Keratinocyte (primary cell): ENCODE data around the gene CAPRIN2. TPM values are rescaled to one million over a fixed set of nuclear protein-coding genes. Genes with fewer than 3 reads are reported as not detected.

Experiments
- DNase-seq: peaks from one replicate; pipeline ENCODE4 v3.0.0-alpha.2; 2011; ENCODE audit warnings: low read depth, missing footprints, low spot score
- FAIRE-seq: peaks from 2 replicates; lab custom pipeline; 2011; peaks lifted over from hg19 to GRCh38; lab: Jason Lieb, UNC
- H2AFZ ChIP-seq: 2 replicates; pipeline ENCODE4 v1.6.0; 2012; ENCODE audit warnings: low read length, control low read depth, inconsistent platforms; ENCODE audit not compliant: control insufficient read depth
- H3K27ac ChIP-seq: 2 replicates; pipeline ENCODE4 v1.5.1; 2011; ENCODE audit warnings: low read length; ENCODE audit not compliant: control insufficient read depth, insufficient read depth
- H3K27me3 ChIP-seq: 3 replicates; pipeline ENCODE4 v1.6.0; 2011; ENCODE audit warnings: low read length; ENCODE audit not compliant: control insufficient read depth, insufficient read depth; ENCODE audit errors: extremely low read depth
- H3K36me3 ChIP-seq, 2 experiments: 2 replicates in 1 of 2; 3 replicates in 1 of 2; pipeline ENCODE4 v1.5.1; 2011; ENCODE audit warnings: low read length in 2 of 2, mild to moderate bottlenecking in 1 of 2; ENCODE audit not compliant: control insufficient read depth in 2 of 2, insufficient read depth in 2 of 2; ENCODE audit errors: extremely low read depth in 1 of 2
- H3K4me1 ChIP-seq: 3 replicates; pipeline ENCODE4 v1.5.1; 2011; ENCODE audit warnings: low read length; ENCODE audit not compliant: control insufficient read depth, insufficient read depth; ENCODE audit errors: extremely low read depth
- H3K4me2 ChIP-seq: 3 replicates; pipeline ENCODE4 v1.6.0; 2011; ENCODE audit warnings: low read depth, low read length; ENCODE audit not compliant: control insufficient read depth, insufficient read depth; ENCODE audit errors: extremely low read depth
- H3K4me3 ChIP-seq, 3 experiments: fragments of 200-600 bp in 1 of 3; sonication (generic) in 1 of 3; 2 replicates in 2 of 3; 3 replicates in 1 of 3; pipeline ENCODE4 v1.5.1; 2011 to 2016; ENCODE audit warnings: low read length in 3 of 3, mild to moderate bottlenecking in 3 of 3, control low read depth in 2 of 3, inconsistent platforms in 1 of 3, low read depth in 1 of 3, mixed read lengths in 1 of 3, mixed run types in 1 of 3, moderate library complexity in 1 of 3; ENCODE audit not compliant: control insufficient read depth in 2 of 3, insufficient read depth in 2 of 3; ENCODE audit errors: extremely low read depth in 1 of 3
- H3K79me2 ChIP-seq: 2 replicates; pipeline ENCODE4 v1.6.0; 2012; ENCODE audit warnings: low read length; ENCODE audit not compliant: control insufficient read depth, insufficient read depth
- H3K9ac ChIP-seq: 3 replicates; pipeline ENCODE4 v1.6.0; 2011; ENCODE audit warnings: low read length; ENCODE audit not compliant: control insufficient read depth, insufficient read depth; ENCODE audit errors: extremely low read depth
- H3K9me1 ChIP-seq: 3 replicates; pipeline ENCODE4 v1.6.0; 2011; ENCODE audit warnings: low read length; ENCODE audit not compliant: control insufficient read depth, insufficient read depth; ENCODE audit errors: extremely low read depth
- H3K9me3 ChIP-seq: 2 replicates; pipeline ENCODE4 v1.5.1; 2012; ENCODE audit warnings: low read depth, low read length; ENCODE audit not compliant: control insufficient read depth
- H4K20me1 ChIP-seq: 3 replicates; pipeline ENCODE4 v1.6.0; 2011; ENCODE audit warnings: low read length; ENCODE audit not compliant: control insufficient read depth, insufficient read depth; ENCODE audit errors: extremely low read depth
- EZH2 ChIP-seq: IDR thresholded peaks from one replicate; pipeline ENCODE4 v1.6.1; 2012; ENCODE audit warnings: inconsistent platforms, mild to moderate bottlenecking, low read length, moderate library complexity
- dilution Hi-C: fragments of 300-500 bp; cut with MboI; formaldehyde crosslinking; loops from one replicate; pipeline ENCODE4 v1.7.0; 2020; ENCODE audit warnings: low sequenced_read_pairs; ENCODE audit not compliant: extremely low pct_ligation_motif_present
- polyA plus RNA-seq, 5 experiments: library from polyadenylated mRNA; depleted of rRNA in 3 of 5; stranded (reverse) in 3 of 5; stranded (forward) in 1 of 5; unstranded in 1 of 5; fragments of >200 nt; gene quantifications; 1 replicate in 1 of 5; 2 replicates in 3 of 5; 3 replicates in 1 of 5; pipeline versions ENCODE4 v1.2.1 to v1.2.3, GENCODE V29; 2011 to 2012; ENCODE audit warnings: missing spikeins in 2 of 5, low read depth in 1 of 5, low replicate concordance in 1 of 5
- TF ChIP-seq, protein P1 (sequence below), 3 experiments: IDR thresholded peaks in 1 of 3; conservative IDR thresholded peaks in 1 of 3; optimal IDR thresholded peaks in 1 of 3; 2 replicates in 2 of 3; 3 replicates in 1 of 3; pipeline versions ENCODE3 to v1.5.1; 2011; ENCODE audit warnings: low read length in 3 of 3, mild to moderate bottlenecking in 3 of 3, moderate library complexity in 2 of 3, control low read depth in 1 of 3, inconsistent platforms in 1 of 3; ENCODE audit not compliant: insufficient read depth in 2 of 3; ENCODE audit errors: extremely low read depth in 1 of 3

CAPRIN2 gene
- polyA plus RNA-seq, 1 donor (not counting 4 experiments of a cell fraction or from before 2014, with no cell fraction given) = 32.4 TPM

DNA sequence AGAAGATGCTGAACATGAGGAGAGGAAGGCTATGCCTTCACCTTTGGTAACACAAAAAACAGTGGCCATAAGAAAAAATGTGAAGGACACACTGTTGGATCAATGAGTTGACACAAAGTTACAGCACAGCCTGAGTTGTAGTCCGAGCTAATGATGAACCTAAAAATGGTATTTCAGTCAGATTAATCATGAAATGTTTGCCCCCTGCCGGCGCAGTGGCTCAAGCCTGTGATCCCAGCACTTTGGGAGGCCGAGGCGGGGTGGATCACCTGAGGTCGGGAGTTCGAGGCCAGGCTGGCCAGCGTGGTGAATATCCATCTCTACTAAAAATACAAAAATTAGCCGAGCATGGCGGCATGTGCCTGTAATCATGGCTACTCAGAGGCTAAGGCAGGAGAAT is 1.3 kb upstream of the CAPRIN2 start:
- H3K27ac ChIP-seq = no peak overlapping the region
- peaks cover 5% of the 10 kb centered on the region for H4K20me1 ChIP-seq
- TF ChIP-seq EZH2 = no peak
- TF ChIP-seq, protein P1, sequence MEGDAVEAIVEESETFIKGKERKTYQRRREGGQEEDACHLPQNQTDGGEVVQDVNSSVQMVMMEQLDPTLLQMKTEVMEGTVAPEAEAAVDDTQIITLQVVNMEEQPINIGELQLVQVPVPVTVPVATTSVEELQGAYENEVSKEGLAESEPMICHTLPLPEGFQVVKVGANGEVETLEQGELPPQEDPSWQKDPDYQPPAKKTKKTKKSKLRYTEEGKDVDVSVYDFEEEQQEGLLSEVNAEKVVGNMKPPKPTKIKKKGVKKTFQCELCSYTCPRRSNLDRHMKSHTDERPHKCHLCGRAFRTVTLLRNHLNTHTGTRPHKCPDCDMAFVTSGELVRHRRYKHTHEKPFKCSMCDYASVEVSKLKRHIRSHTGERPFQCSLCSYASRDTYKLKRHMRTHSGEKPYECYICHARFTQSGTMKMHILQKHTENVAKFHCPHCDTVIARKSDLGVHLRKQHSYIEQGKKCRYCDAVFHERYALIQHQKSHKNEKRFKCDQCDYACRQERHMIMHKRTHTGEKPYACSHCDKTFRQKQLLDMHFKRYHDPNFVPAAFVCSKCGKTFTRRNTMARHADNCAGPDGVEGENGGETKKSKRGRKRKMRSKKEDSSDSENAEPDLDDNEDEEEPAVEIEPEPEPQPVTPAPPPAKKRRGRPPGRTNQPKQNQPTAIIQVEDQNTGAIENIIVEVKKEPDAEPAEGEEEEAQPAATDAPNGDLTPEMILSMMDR (optimal IDR thresholded peaks at IDR 0.05 in 1 of 3, IDR thresholded peaks at IDR 0.05 in 1 of 3, conservative IDR thresholded peaks at IDR 0.05 in 1 of 3; ENCODE audit: extremely low read depth in 1 of 3, insufficient read depth in 2 of 3, low read length in 3 of 3) = no peak
- H2AFZ ChIP-seq = no peak overlapping the region
- H3K4me1 ChIP-seq = peaks cover 28% of the 10 kb centered on the region
- FAIRE-seq (no peak), DNase-seq (no peak)
- peak overlapping the region; percentile 85 for H3K4me2 ChIP-seq
- H3K27me3 ChIP-seq = no peaks in the 10 kb centered on the region
- no peak overlapping the region for H3K9ac ChIP-seq
- H3K9me3 ChIP-seq = no peaks in the 10 kb centered on the region
- dilution Hi-C loops = no loop called here
- no peaks in the 10 kb centered on the region for H3K36me3 ChIP-seq
- H3K79me2 ChIP-seq = peaks cover 28% of the 10 kb centered on the region
- H3K9me1 ChIP-seq = no peaks in the 10 kb centered on the region
- H3K4me3 ChIP-seq = no peak overlapping the region

DNA sequence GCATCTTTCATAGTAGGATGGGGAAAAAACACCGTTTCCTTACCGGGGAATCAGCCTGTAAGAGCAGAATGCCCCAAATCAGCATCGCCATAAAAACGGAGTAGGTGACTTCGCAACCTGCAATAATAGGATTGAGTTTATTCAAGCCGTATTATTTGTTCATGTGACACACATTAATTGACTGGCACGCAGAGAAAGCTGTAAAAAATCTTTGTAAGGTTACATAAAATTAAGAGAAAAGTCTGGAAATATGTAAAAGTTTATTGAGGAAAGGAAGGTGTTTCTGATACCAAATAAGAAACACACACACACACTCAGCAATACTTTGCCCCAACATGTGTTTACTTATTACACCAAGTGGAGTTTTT is 628 bp upstream of the CAPRIN2 start:
- FAIRE-seq (peak; percentile 17), DNase-seq (no peak)
- no peaks in the 10 kb centered on the region for H3K27me3 ChIP-seq

More for the DNA sequence above, 628 bp upstream of the CAPRIN2 start:
- peak overlapping the region; percentile 82 for H2AFZ ChIP-seq
- peak overlapping the region; percentile 79 to 90 (median 82) for H3K4me3 ChIP-seq
- H3K9me1 ChIP-seq = no peaks in the 10 kb centered on the region
- peak overlapping the region; percentile 85 for H3K4me2 ChIP-seq
- dilution Hi-C loops = no loop called here
- H3K27ac ChIP-seq = peak overlapping the region; percentile 65
- peaks cover 33% of the 10 kb centered on the region for H3K79me2 ChIP-seq
- peaks cover 0 to 2% of the 10 kb centered on the region in 2 experiments for H3K36me3 ChIP-seq
- peak overlapping the region; percentile 76 for H3K9ac ChIP-seq
- peaks cover 5% of the 10 kb centered on the region for H4K20me1 ChIP-seq
- TF ChIP-seq, protein P1 (optimal IDR thresholded peaks at IDR 0.05 in 1 of 3, IDR thresholded peaks at IDR 0.05 in 1 of 3, conservative IDR thresholded peaks at IDR 0.05 in 1 of 3; ENCODE audit: extremely low read depth in 1 of 3, insufficient read depth in 2 of 3, low read length in 3 of 3) = no peak
- no peak for TF ChIP-seq EZH2
- no peaks in the 10 kb centered on the region for H3K9me3 ChIP-seq
- H3K4me1 ChIP-seq = peaks cover 31% of the 10 kb centered on the region
